ENCODE results near the gene FBXO31.
"Not testable (repeated sequence)": the region's sequence is repeated elsewhere in the genome, so short reads cannot be mapped to it uniquely, and the experiment has no call there.

The FBXO31 gene

GRCh38 chr16:87411375-87412271 is 28.0 kb upstream of the FBXO31 start:
- DNase-seq (ENCODE audit: extremely low read depth in 1 of 2, low read depth in 1 of 2) = no peak

GRCh38 chr16:87410968-87411367 is 27.4 kb upstream of the FBXO31 start:
- no peak for DNase-seq (ENCODE audit: extremely low read depth in 1 of 2, low read depth in 1 of 2)

- no peak for DNase-seq (ENCODE audit: extremely low read depth in 1 of 2, low read depth in 1 of 2)
Measured at GRCh38 chr16:87410530-87410929, 27.0 kb upstream of the FBXO31 start.

- DNase-seq (ENCODE audit: extremely low read depth in 1 of 2, low read depth in 1 of 2) = no peak
Measured at GRCh38 chr16:87409781-87410180, 26.2 kb upstream of the FBXO31 start.

- DNase-seq (ENCODE audit: extremely low read depth in 1 of 2, low read depth in 1 of 2) = no peak
Measured at GRCh38 chr16:87409153-87409552, 25.6 kb upstream of the FBXO31 start.

- DNase-seq (ENCODE audit: extremely low read depth in 1 of 2, low read depth in 1 of 2) = no peak
Measured at GRCh38 chr16:87407511-87408112, 24.0 kb upstream of the FBXO31 start.

- no peak for DNase-seq (ENCODE audit: extremely low read depth in 1 of 2, low read depth in 1 of 2)
Measured at GRCh38 chr16:87406495-87407088, 23.0 kb upstream of the FBXO31 start.

- no peak for DNase-seq (ENCODE audit: extremely low read depth in 1 of 2, low read depth in 1 of 2)
Measured at GRCh38 chr16:87404764-87405625, 21.4 kb upstream of the FBXO31 start.

GRCh38 chr16:87395181-87395842 is 11.7 kb upstream of the FBXO31 start:
- no peak for DNase-seq (ENCODE audit: extremely low read depth in 1 of 2, low read depth in 1 of 2)

GRCh38 chr16:87393680-87394055 is 10.1 kb upstream of the FBXO31 start:
- DNase-seq (ENCODE audit: extremely low read depth in 1 of 2, low read depth in 1 of 2) = no peak

GRCh38 chr16:87392821-87393679 is 9.5 kb upstream of the FBXO31 start:
- no peak for DNase-seq (ENCODE audit: extremely low read depth in 1 of 2, low read depth in 1 of 2)

GRCh38 chr16:87391950-87392820 is 8.6 kb upstream of the FBXO31 start, which contains the start of gene MAP1LC3B:
Gene MAP1LC3B, plus strand, starts transcription at chr16:87392336. Its CDS starts 92 bp downstream, at chr16:87392428.
- DNase-seq (ENCODE audit: extremely low read depth in 1 of 2, low read depth in 1 of 2) = peak; percentile 87 to 99

- no peak for DNase-seq (ENCODE audit: extremely low read depth in 1 of 2, low read depth in 1 of 2)
Measured at GRCh38 chr16:87391324-87391949, 7.9 kb upstream of the FBXO31 start.

GRCh38 chr16:87390641-87391323 is 7.2 kb upstream of the FBXO31 start:
- no peak for DNase-seq (ENCODE audit: extremely low read depth in 1 of 2, low read depth in 1 of 2)

GRCh38 chr16:87389914-87390313 is 6.3 kb upstream of the FBXO31 start:
- DNase-seq (ENCODE audit: extremely low read depth in 1 of 2, low read depth in 1 of 2) = not testable (repeated sequence)

- no peak for DNase-seq (ENCODE audit: extremely low read depth in 1 of 2, low read depth in 1 of 2)
Measured at GRCh38 chr16:87389245-87389644, 5.7 kb upstream of the FBXO31 start.

GRCh38 chr16:87388818-87389134 is 5.2 kb upstream of the FBXO31 start:
- DNase-seq (ENCODE audit: extremely low read depth in 1 of 2, low read depth in 1 of 2) = no peak

Measured in activated CD8-positive, alpha-beta memory T cell treated with anti-CD3 and anti-CD28 coated beads for 1 hour (primary cell).